ENCODE results near the gene SIPA1L3. TPM values are rescaled to one million over a fixed set of nuclear protein-coding genes. Genes with fewer than 3 reads are reported as not detected.

The SIPA1L3 gene
- total and polyA plus RNA-seq, 2 experiments from 2014 or later, result 15.7 to 54.1 TPM

DNA sequence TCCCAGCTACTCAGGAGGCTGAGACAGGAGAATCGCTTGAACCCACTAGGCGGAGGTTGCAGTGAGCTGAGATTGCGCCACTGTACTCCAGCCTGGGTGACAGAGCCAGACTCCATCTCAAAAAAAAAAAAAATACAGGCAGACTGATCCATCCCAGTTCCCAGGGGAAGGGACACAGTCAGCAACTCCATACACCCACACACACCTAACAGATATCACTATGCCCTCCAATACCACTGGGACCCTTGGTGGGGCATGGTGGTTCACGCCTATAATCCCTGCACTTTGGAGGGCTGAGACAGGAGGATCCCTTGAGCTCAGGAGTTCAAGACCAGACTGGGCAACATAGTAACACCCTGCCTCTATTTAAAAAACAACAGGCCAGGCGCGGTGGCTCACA is 314.4 kb downstream of the SIPA1L3 start:
- Histone ChIP-seq H4K20me1 (replicated peaks; ENCODE audit: insufficient read depth) (0 out of 2 replicates have a peak, but pooled peaks cover 6% of the 10 kb centered on the region), H3F3A (replicated peaks; ENCODE audit: low read depth) (peaks cover 20% of the 10 kb centered on the region), H2AFZ (no peak overlapping the region), H3K9me2 (ENCODE audit: insufficient read depth) (no peaks in the 10 kb centered on the region), H3K79me2 (replicated peaks; ENCODE audit: insufficient read depth) (peaks cover 8% of the 10 kb centered on the region), H3K27me3 (ENCODE audit: insufficient read depth) (0 out of 2 replicates have a peak, but pooled peaks cover 4% of the 10 kb centered on the region), H3K4me3 (no peak overlapping the region), H3K4me2 (no peak overlapping the region), H3K4me1 (ENCODE audit: insufficient read depth) (peaks cover 16% of the 10 kb centered on the region), H3K36me3 (ENCODE audit: insufficient read depth) (no peaks in the 10 kb centered on the region), H3K27ac (ENCODE audit: low read depth) (no peak overlapping the region)
- Mint-ChIP-seq H3K27ac (no peak overlapping the region), H3K4me3 (no peak overlapping the region), H3K4me1 (peaks cover 17% of the 10 kb centered on the region), H3K9me3 (no peaks in the 10 kb centered on the region; the same call in none of the 3 replicates), H3K36me3 (ENCODE audit: low read depth) (peaks cover 21% of the 10 kb centered on the region), H3K27me3 (ENCODE audit: insufficient read depth, low read depth, poor library complexity) (peaks cover 11% of the 10 kb centered on the region)
- TF ChIP-seq ZNF331 (CRISPR knock-in tag; IDR thresholded peaks at IDR 0.05; ENCODE audit: low read depth) (no peak), JUNB (IDR thresholded peaks at IDR 0.05; ENCODE audit: unreplicated experiment) (no peak), NANOG (IDR thresholded peaks at IDR 0.05; ENCODE audit: borderline replicate concordance) (no peak), ZNF114 (CRISPR knock-in tag; IDR thresholded peaks at IDR 0.05) (no peak), CREB1 (CRISPR knock-in tag; IDR thresholded peaks at IDR 0.05; ENCODE audit: low read depth) (no peak), ZNF462 (CRISPR knock-in tag; IDR thresholded peaks at IDR 0.05) (no peak), EZH2 (IDR thresholded peaks at IDR 0.05; ENCODE audit: low read depth, unreplicated experiment) (no peak), EZH2phosphoT487 (IDR thresholded peaks at IDR 0.05; ENCODE audit: unreplicated experiment) (no peak)
- TF ChIP-seq, protein P1, sequence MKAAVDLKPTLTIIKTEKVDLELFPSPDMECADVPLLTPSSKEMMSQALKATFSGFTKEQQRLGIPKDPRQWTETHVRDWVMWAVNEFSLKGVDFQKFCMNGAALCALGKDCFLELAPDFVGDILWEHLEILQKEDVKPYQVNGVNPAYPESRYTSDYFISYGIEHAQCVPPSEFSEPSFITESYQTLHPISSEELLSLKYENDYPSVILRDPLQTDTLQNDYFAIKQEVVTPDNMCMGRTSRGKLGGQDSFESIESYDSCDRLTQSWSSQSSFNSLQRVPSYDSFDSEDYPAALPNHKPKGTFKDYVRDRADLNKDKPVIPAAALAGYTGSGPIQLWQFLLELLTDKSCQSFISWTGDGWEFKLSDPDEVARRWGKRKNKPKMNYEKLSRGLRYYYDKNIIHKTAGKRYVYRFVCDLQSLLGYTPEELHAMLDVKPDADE (IDR thresholded peaks at IDR 0.05), result no peak
- TF ChIP-seq, protein P2, sequence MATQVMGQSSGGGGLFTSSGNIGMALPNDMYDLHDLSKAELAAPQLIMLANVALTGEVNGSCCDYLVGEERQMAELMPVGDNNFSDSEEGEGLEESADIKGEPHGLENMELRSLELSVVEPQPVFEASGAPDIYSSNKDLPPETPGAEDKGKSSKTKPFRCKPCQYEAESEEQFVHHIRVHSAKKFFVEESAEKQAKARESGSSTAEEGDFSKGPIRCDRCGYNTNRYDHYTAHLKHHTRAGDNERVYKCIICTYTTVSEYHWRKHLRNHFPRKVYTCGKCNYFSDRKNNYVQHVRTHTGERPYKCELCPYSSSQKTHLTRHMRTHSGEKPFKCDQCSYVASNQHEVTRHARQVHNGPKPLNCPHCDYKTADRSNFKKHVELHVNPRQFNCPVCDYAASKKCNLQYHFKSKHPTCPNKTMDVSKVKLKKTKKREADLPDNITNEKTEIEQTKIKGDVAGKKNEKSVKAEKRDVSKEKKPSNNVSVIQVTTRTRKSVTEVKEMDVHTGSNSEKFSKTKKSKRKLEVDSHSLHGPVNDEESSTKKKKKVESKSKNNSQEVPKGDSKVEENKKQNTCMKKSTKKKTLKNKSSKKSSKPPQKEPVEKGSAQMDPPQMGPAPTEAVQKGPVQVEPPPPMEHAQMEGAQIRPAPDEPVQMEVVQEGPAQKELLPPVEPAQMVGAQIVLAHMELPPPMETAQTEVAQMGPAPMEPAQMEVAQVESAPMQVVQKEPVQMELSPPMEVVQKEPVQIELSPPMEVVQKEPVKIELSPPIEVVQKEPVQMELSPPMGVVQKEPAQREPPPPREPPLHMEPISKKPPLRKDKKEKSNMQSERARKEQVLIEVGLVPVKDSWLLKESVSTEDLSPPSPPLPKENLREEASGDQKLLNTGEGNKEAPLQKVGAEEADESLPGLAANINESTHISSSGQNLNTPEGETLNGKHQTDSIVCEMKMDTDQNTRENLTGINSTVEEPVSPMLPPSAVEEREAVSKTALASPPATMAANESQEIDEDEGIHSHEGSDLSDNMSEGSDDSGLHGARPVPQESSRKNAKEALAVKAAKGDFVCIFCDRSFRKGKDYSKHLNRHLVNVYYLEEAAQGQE (IDR thresholded peaks at IDR 0.05; ENCODE audit: unreplicated experiment), result no peak
- no peak for ATAC-seq
- no peak for DNase-seq (ENCODE audit: low spot score)

Data from GM23338 (cell line).